Measurements from ENCODE around the gene HIBADH.
"Not testable (repeated sequence)": the region's sequence is repeated elsewhere in the genome, so short reads cannot be mapped to it uniquely, and the experiment has no call there.

Gene HIBADH

GRCh38 chr7:27533652-27534081, 129.0 kb downstream of the HIBADH start:
- no peak for DNase-seq

- no peak for DNase-seq
Measured at GRCh38 chr7:27532314-27532713, 130.4 kb downstream of the HIBADH start.

GRCh38 chr7:27527348-27527714, 135.4 kb downstream of the HIBADH start:
- no peak for DNase-seq

- no peak for DNase-seq
Measured at GRCh38 chr7:27526611-27527347, 135.9 kb downstream of the HIBADH start.

GRCh38 chr7:27526131-27526530, 136.6 kb downstream of the HIBADH start:
- no peak for DNase-seq

DNA sequence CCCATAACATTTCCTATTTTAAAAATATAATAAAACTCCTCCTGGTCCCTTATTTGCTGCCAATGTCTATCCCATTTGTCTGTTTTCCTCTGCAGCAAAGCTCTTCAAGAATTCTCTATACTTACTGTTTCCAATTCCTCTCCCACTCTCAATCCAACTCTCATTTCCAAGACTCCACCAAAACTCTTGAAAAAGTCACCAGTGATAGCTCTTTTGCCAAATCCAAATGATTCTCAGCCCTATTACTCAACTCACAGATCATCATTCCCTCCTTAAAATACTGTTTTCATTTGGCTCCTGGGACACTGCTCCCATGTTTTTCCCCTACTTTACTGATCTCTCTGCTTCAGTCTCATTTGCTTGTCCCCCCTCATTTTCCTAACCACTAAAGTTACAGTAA, 139.4 kb downstream of the HIBADH start:
- no peak for DNase-seq

GRCh38 chr7:27522566-27522965, 140.1 kb downstream of the HIBADH start:
- no peak for DNase-seq

- DNase-seq, result no peak
Measured at GRCh38 chr7:27520815-27521790, 141.6 kb downstream of the HIBADH start.

- DNase-seq, result no peak
Measured at GRCh38 chr7:27519793-27520469, 142.8 kb downstream of the HIBADH start.

DNA sequence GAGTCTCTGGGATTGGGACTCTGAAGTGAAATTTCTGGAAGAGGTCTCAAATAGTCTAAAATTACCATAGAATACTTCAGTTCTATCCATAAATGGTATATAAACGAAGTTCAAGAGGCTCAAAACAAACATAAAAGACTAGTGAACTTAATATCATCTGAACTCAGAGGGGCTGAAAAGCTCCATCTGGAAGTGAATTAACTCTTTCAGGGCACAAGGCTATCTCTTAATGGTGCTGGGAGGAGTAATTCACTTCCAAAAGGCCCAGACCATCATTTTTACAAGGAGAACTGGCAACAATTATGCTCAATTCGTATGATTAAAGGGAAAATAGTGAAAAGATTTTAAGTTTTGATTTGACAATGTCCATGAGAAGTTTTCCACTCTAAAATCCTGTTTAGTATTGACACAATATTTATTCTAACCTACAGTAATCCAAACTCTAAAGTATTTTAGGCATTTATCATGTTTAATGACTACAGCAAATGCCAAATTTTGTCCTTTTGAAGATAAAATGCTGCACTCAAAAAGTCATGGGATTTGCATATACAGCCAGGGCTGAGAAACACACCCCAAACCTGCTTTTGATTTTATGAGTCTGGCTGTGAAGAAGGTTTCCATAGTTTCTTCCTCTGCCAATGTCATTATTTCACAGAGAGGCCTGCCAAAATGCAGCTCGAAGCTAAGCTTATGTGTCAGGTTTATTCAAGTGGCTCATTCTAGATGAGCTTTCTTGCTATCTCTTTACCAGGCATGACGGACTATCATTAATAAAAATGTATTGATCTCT, 143.9 kb downstream of the HIBADH start:
- DNase-seq, result no peak

GRCh38 chr7:27516421-27516820, 146.3 kb downstream of the HIBADH start:
- no peak for DNase-seq

GRCh38 chr7:27515933-27516332, 146.8 kb downstream of the HIBADH start:
- no peak for DNase-seq

GRCh38 chr7:27514861-27515260, 147.8 kb downstream of the HIBADH start:
- no peak for DNase-seq

GRCh38 chr7:27513885-27514284, 148.8 kb downstream of the HIBADH start:
- DNase-seq, result no peak

DNA sequence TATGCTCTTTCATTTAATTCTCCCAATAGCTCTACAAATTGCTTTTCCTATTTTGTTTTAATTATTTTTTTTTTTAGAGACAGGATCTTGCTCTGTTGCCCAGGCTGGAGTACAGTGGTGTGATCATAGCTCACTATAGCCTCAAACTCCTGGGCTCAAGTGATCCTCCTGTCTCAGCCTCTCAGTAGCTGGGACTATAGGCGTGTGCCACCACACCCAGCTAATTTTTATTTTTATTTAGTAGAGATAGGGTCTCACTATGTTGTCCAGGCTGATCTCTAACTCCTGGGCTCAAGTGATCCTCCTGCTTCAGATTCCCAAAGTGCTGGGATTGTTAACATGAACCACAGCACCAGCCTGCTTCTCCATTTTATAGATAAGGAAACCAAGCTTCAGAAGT, 151.3 kb downstream of the HIBADH start:
- not testable (repeated sequence) for DNase-seq

DNA sequence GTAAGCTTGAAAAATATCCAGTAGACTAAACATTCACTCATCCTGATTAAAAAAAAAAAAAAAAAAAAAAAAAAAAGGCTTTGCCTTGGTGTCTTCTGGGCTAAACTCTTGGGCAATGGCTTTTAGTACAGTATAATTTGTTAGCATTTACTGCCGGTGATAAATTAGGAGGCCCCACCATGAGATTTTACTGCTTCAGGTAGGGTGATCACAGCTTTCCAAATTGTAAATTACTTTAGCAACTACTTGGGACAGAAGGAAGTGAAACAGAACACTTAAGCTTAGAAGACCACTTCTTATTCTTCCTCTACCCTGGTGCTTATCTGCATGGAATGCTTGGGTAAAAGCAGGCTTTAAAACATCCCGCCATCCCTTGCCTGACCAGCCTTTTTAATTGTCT, 152.1 kb downstream of the HIBADH start:
- no peak for DNase-seq

DNA sequence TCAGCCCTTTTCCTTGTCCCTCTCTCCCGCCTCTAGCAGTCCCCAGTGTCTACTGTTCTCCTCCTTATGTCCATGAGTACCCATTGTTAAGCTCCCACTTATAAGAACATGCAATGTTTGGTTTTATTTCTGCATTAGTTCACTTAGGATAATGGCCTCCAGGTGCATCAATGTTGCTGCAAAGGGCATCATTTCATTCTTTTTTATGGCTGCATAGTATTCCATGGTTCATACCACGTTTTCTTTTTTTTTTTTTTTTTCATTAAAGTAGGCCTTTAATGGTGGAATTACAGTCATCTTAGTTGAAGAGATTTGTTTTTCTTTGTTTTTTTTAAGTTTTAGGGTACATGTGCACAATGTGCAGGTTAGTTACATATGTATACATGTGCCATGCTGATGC, 160.8 kb downstream of the HIBADH start:
- DNase-seq, result not testable (repeated sequence)

GRCh38 chr7:27501001-27501400, 161.7 kb downstream of the HIBADH start:
- DNase-seq, result no peak

DNA sequence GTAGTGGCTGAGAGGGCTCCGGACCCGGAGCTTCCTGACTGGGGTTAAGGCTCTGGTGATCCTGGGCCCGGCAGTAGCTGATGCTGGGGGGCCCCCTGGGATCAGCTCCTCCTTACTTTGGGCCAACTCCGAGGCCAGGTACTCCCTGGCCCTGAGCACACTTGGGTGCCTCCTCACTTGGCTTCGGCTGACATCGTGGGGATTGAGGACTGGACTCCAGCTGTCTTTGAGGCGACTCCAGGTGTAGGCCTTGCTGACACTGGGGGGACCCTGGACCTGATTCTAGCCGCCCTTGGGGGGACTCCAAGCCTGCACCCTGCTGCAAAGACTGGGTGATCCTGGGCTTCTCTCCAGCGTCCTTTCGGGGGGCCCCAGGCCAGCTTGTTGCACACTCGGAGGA, 170.5 kb downstream of the HIBADH start:
- DNase-seq, result no peak

DNA sequence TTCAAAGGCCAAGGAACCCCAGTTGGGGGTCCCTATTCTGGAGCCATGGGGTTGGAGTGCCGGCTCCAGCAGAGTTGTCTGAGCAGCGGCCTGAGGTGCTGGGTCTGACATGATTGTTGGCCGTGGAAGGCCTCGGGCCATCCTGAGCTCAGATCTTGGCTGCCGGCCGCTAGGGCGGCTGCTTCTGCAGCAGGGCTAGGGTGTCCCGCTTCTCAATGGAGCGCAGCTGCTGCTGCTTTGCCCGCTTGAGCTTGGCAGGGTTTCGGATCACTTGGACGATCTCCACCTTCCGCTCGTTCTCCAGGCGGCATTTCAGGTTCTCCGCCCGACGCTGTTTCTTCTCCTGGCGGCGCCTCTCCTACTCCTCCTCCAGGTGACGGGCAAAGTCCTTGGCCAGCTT, 171.1 kb downstream of the HIBADH start:
- DNase-seq, result no peak

DNA sequence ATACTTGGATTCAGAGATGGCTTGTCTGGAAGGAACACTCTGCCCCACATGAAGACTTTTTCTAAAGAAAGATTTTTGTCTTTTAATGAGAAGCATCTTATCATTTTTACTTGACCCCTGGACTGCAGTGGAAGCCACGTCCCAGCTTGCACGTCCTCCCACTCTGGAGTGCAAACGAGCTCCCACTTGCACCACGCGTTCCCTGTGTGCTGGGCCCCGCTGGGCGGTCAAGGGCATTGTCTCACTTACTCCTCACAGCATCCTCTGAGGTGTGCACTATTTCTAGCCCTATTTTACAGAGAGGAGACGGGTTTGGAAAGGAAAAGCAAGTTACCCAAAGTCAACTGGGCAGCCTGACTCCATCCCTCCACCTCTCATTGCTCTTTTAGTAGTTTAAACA, 175.2 kb downstream of the HIBADH start:
- no peak for DNase-seq

- no peak for DNase-seq
Measured at GRCh38 chr7:27484451-27484850, 178.2 kb downstream of the HIBADH start.

DNA sequence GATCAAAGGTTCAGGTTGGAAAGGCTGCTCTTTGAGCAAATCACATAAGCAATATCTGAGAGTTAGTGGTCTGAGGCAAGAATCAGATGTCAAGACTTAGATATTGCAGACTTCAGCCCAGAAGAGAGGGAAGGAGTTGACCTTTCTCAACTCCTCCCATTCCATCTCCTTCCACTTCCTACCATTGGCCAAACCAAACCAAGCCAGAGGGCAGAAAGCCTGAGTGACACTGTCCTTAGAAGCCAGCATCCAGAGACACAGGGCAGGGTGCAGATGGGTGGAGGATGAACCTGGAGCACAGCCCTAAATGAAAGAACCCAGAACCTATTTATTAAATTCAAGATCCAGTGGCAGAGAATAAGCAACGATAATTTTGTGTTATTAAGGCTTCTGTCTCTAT, 180.5 kb downstream of the HIBADH start:
- DNase-seq, result no peak

All from NCI-H1417 treated with DMSO at 0.1 percent for 48 hours (cell line).